GM23338 (cell line): ENCODE results near the gene OR8G1. TPM values are rescaled to one million over a fixed set of nuclear protein-coding genes. Genes with fewer than 3 reads are reported as not detected.

Experiments used
- ATAC-seq: fragments of 200-7000 bp; cut with Tn5 transposase; 3 replicates; pipeline ENCODE4 v1.9.1; 2020
- DNase-seq: peaks from one replicate; pipeline ENCODE4 v3.0.0-alpha.2; 2015; ENCODE audit warnings: low spot score
- H2AFZ ChIP-seq: fragments of 200-600 bp; sonication (generic); 2 replicates; pipeline ENCODE4 v1.8.0; 2016; ENCODE audit warnings: antibody characterized with exemption, mild to moderate bottlenecking, moderate library complexity
- H3F3A ChIP-seq: fragments of 200-600 bp; sonication (generic); replicated peaks from 2 replicates; pipeline ENCODE4 v1.8.0; 2017; ENCODE audit warnings: antibody characterized with exemption, mixed run types, low read depth
- H3K27ac ChIP-seq: fragments of 200-600 bp; sonication (generic); 2 replicates; pipeline ENCODE4 v1.6.1; 2016; ENCODE audit warnings: low read depth
- H3K27me3 ChIP-seq: fragments of 200-600 bp; sonication (generic); 2 replicates; pipeline ENCODE4 v1.8.0; 2016; ENCODE audit warnings: mild to moderate bottlenecking, mixed run types, moderate library complexity; ENCODE audit not compliant: insufficient read depth
- H3K36me3 ChIP-seq: fragments of 200-600 bp; sonication (generic); 2 replicates; pipeline ENCODE4 v1.8.0; 2016; ENCODE audit warnings: mild to moderate bottlenecking; ENCODE audit not compliant: insufficient read depth
- H3K4me1 ChIP-seq: fragments of 200-600 bp; sonication (generic); 2 replicates; pipeline ENCODE4 v1.8.0; 2016; ENCODE audit warnings: mild to moderate bottlenecking, moderate library complexity; ENCODE audit not compliant: insufficient read depth
- H3K4me2 ChIP-seq: fragments of 200-600 bp; sonication (generic); 2 replicates; pipeline ENCODE4 v1.7.1; 2017; ENCODE audit warnings: mixed run types
- H3K4me3 ChIP-seq: fragments of 200-600 bp; sonication (generic); 2 replicates; pipeline ENCODE4 v1.6.1; 2016; ENCODE audit warnings: mixed run types
- H3K79me2 ChIP-seq: fragments of 200-600 bp; sonication (generic); replicated peaks from 2 replicates; pipeline ENCODE4 v1.8.0; 2017; ENCODE audit warnings: mild to moderate bottlenecking; ENCODE audit not compliant: insufficient read depth
- H3K9me2 ChIP-seq: fragments of 200-600 bp; sonication (generic); 2 replicates; pipeline ENCODE4 v1.8.0; 2017; ENCODE audit not compliant: insufficient read depth
- H4K20me1 ChIP-seq: fragments of 200-600 bp; sonication (generic); replicated peaks from 2 replicates; pipeline ENCODE4 v1.8.0; 2017; ENCODE audit warnings: mild to moderate bottlenecking; ENCODE audit not compliant: insufficient read depth
- H3K27ac Mint-ChIP-seq: 2 replicates; pipeline ENCODE4 v1.8.0; 2020; ENCODE audit warnings: inconsistent platforms, mild to moderate bottlenecking, moderate library complexity, mixed read lengths
- H3K27me3 Mint-ChIP-seq: 3 replicates; pipeline ENCODE4 v1.8.0; 2022; ENCODE audit warnings: low read depth, mild to moderate bottlenecking, moderate library complexity, mixed read lengths, inconsistent platforms; ENCODE audit not compliant: insufficient read depth, poor library complexity
- H3K36me3 Mint-ChIP-seq: 3 replicates; pipeline ENCODE4 v1.8.0; 2021; ENCODE audit warnings: low read depth, mild to moderate bottlenecking, inconsistent platforms, moderate library complexity, mixed read lengths
- H3K4me1 Mint-ChIP-seq: 3 replicates; pipeline ENCODE4 v1.8.0; 2020; ENCODE audit warnings: mild to moderate bottlenecking, inconsistent platforms, mixed read lengths
- H3K4me3 Mint-ChIP-seq: 3 replicates; pipeline ENCODE4 v1.8.0; 2021; ENCODE audit warnings: moderate library complexity, mild to moderate bottlenecking, inconsistent platforms, mixed read lengths
- H3K9me3 Mint-ChIP-seq: 3 replicates; pipeline ENCODE4 v1.8.0; 2020; ENCODE audit warnings: moderate library complexity, mild to moderate bottlenecking, inconsistent platforms, mixed read lengths
- CREB1 ChIP-seq: fragments of 250-450 bp; sonication (Bioruptor Pico); IDR thresholded peaks from 2 replicates; pipeline ENCODE4 v1.5.0; 2020; ENCODE audit warnings: low read depth, mild to moderate bottlenecking, moderate library complexity
- EZH2 ChIP-seq: fragments of 200-600 bp; sonication (generic); IDR thresholded peaks from one replicate; pipeline ENCODE4 v1.8.0; 2017; ENCODE audit warnings: antibody characterized with exemption, mild to moderate bottlenecking, low read depth; ENCODE audit not compliant: unreplicated experiment
- EZH2phosphoT487 ChIP-seq: fragments of 200-600 bp; sonication (generic); IDR thresholded peaks from one replicate; pipeline ENCODE4 v1.8.1; 2018; ENCODE audit warnings: antibody characterized with exemption; ENCODE audit not compliant: unreplicated experiment
- JUNB ChIP-seq: IDR thresholded peaks from one replicate; pipeline ENCODE4 v1.6.1; 2016; ENCODE audit warnings: antibody characterized with exemption; ENCODE audit not compliant: unreplicated experiment
- NANOG ChIP-seq: IDR thresholded peaks from 2 replicates; pipeline ENCODE4 v1.6.1; 2016; ENCODE audit warnings: antibody characterized with exemption, borderline replicate concordance
- POLR2AphosphoS5 ChIP-seq: IDR thresholded peaks from 2 replicates; pipeline ENCODE4 v1.6.1; 2016; ENCODE audit warnings: antibody characterized with exemption, low read depth
- STAT1 ChIP-seq: IDR thresholded peaks from one replicate; pipeline ENCODE4 v1.6.1; 2016; ENCODE audit warnings: antibody characterized with exemption; ENCODE audit not compliant: unreplicated experiment
- ZNF114 ChIP-seq: fragments of 250-450 bp; sonication (Bioruptor Pico); IDR thresholded peaks from 2 replicates; pipeline ENCODE4 v1.5.0; 2020; ENCODE audit warnings: mild to moderate bottlenecking, moderate library complexity
- ZNF331 ChIP-seq: fragments of 250-450 bp; sonication (Bioruptor Pico); IDR thresholded peaks from 2 replicates; pipeline ENCODE4 v1.5.0; 2020; ENCODE audit warnings: low read depth, mild to moderate bottlenecking, moderate library complexity
- polyA plus RNA-seq: library from polyadenylated mRNA; unstranded; fragments of >200 nt; fragmentation: Nextera tagmentation; extraction: Ambion mirVana; gene quantifications from 2 replicates; pipeline ENCODE4 v1.2.1, GENCODE V29; 2016
- total RNA-seq: library from RNA; depleted of rRNA; stranded (reverse); fragments of >200 nt; shearing (Covaris generic); gene quantifications from 2 replicates; pipeline ENCODE4 v1.2.3, GENCODE V29; 2014
- TF ChIP-seq, protein P1 (sequence below): IDR thresholded peaks from 2 replicates; pipeline ENCODE4 v1.6.1; 2016; ENCODE audit warnings: antibody characterized with exemption
- TF ChIP-seq, protein P2 (sequence below), 2 experiments: fragments of 200-600 bp in 1 of 2; sonication (generic) in 1 of 2; conservative IDR thresholded peaks; 2 replicates each; pipeline versions ENCODE4 v1.5.1 to v1.6.1; 2016 to 2017; ENCODE audit warnings: antibody characterized with exemption in 2 of 2, low read depth in 2 of 2, mild to moderate bottlenecking in 2 of 2, moderate library complexity in 1 of 2
- TF ChIP-seq, protein P3 (sequence below): IDR thresholded peaks from one replicate; pipeline ENCODE4 v1.6.1; 2018; ENCODE audit warnings: antibody characterized with exemption; ENCODE audit not compliant: unreplicated experiment
- TF ChIP-seq, protein P4 (sequence below): fragments of 250-450 bp; sonication (Bioruptor Pico); IDR thresholded peaks from 2 replicates; pipeline ENCODE4 v1.5.0; 2020; ENCODE audit warnings: mild to moderate bottlenecking, moderate library complexity

OR8G1 gene
- total and polyA plus RNA-seq, 2 experiments from 2014 or later: not detected

DNA sequence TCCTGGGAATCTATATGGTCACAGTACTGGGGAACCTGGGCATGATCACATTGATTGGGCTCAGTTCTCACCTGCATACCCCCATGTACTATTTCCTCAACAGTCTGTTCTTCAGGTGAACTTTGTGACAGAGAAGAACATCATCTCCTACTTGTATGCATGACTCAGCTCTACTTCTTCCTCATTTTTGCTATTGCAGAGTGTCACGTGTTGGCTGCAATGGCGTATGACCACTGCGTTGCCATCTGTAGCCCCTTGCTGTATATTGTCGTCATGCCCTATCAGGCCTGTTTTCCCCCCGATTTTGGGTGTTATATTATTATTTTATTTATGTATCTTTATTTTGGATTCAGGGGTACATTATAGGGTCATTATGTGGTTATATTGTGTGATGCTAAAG, 2.4 kb upstream of the OR8G1 start:
- Mint-ChIP-seq H3K27me3 (no peaks in the 10 kb centered on the region), H3K27ac (no peak overlapping the region), H3K4me3 (no peak overlapping the region), H3K36me3 (no peaks in the 10 kb centered on the region), H3K4me1 (no peaks in the 10 kb centered on the region), H3K9me3 (no peaks in the 10 kb centered on the region)
- Histone ChIP-seq H3K79me2 (no peaks in the 10 kb centered on the region), H3K4me1 (no peaks in the 10 kb centered on the region), H3F3A (no peaks in the 10 kb centered on the region), H2AFZ (no peak overlapping the region), H4K20me1 (no peaks in the 10 kb centered on the region), H3K9me2 (no peaks in the 10 kb centered on the region), H3K36me3 (no peaks in the 10 kb centered on the region), H3K4me3 (no peak overlapping the region), H3K27me3 (no peaks in the 10 kb centered on the region), H3K27ac (no peak overlapping the region), H3K4me2 (no peak overlapping the region)
- TF ChIP-seq POLR2AphosphoS5: no peak
- TF ChIP-seq, protein P1, sequence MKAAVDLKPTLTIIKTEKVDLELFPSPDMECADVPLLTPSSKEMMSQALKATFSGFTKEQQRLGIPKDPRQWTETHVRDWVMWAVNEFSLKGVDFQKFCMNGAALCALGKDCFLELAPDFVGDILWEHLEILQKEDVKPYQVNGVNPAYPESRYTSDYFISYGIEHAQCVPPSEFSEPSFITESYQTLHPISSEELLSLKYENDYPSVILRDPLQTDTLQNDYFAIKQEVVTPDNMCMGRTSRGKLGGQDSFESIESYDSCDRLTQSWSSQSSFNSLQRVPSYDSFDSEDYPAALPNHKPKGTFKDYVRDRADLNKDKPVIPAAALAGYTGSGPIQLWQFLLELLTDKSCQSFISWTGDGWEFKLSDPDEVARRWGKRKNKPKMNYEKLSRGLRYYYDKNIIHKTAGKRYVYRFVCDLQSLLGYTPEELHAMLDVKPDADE: no peak
- no peak for TF ChIP-seq NANOG
- TF ChIP-seq STAT1: no peak
- TF ChIP-seq, protein P2, sequence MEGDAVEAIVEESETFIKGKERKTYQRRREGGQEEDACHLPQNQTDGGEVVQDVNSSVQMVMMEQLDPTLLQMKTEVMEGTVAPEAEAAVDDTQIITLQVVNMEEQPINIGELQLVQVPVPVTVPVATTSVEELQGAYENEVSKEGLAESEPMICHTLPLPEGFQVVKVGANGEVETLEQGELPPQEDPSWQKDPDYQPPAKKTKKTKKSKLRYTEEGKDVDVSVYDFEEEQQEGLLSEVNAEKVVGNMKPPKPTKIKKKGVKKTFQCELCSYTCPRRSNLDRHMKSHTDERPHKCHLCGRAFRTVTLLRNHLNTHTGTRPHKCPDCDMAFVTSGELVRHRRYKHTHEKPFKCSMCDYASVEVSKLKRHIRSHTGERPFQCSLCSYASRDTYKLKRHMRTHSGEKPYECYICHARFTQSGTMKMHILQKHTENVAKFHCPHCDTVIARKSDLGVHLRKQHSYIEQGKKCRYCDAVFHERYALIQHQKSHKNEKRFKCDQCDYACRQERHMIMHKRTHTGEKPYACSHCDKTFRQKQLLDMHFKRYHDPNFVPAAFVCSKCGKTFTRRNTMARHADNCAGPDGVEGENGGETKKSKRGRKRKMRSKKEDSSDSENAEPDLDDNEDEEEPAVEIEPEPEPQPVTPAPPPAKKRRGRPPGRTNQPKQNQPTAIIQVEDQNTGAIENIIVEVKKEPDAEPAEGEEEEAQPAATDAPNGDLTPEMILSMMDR (conservative IDR thresholded peaks at IDR 0.05; ENCODE audit: low read depth in 2 of 2): no peak
- TF ChIP-seq ZNF114 (CRISPR knock-in tag): no peak
- TF ChIP-seq, protein P3, sequence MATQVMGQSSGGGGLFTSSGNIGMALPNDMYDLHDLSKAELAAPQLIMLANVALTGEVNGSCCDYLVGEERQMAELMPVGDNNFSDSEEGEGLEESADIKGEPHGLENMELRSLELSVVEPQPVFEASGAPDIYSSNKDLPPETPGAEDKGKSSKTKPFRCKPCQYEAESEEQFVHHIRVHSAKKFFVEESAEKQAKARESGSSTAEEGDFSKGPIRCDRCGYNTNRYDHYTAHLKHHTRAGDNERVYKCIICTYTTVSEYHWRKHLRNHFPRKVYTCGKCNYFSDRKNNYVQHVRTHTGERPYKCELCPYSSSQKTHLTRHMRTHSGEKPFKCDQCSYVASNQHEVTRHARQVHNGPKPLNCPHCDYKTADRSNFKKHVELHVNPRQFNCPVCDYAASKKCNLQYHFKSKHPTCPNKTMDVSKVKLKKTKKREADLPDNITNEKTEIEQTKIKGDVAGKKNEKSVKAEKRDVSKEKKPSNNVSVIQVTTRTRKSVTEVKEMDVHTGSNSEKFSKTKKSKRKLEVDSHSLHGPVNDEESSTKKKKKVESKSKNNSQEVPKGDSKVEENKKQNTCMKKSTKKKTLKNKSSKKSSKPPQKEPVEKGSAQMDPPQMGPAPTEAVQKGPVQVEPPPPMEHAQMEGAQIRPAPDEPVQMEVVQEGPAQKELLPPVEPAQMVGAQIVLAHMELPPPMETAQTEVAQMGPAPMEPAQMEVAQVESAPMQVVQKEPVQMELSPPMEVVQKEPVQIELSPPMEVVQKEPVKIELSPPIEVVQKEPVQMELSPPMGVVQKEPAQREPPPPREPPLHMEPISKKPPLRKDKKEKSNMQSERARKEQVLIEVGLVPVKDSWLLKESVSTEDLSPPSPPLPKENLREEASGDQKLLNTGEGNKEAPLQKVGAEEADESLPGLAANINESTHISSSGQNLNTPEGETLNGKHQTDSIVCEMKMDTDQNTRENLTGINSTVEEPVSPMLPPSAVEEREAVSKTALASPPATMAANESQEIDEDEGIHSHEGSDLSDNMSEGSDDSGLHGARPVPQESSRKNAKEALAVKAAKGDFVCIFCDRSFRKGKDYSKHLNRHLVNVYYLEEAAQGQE: no peak
- TF ChIP-seq JUNB: no peak
- TF ChIP-seq ZNF331 (CRISPR knock-in tag): no peak
- TF ChIP-seq EZH2phosphoT487: no peak
- TF ChIP-seq, protein P4, sequence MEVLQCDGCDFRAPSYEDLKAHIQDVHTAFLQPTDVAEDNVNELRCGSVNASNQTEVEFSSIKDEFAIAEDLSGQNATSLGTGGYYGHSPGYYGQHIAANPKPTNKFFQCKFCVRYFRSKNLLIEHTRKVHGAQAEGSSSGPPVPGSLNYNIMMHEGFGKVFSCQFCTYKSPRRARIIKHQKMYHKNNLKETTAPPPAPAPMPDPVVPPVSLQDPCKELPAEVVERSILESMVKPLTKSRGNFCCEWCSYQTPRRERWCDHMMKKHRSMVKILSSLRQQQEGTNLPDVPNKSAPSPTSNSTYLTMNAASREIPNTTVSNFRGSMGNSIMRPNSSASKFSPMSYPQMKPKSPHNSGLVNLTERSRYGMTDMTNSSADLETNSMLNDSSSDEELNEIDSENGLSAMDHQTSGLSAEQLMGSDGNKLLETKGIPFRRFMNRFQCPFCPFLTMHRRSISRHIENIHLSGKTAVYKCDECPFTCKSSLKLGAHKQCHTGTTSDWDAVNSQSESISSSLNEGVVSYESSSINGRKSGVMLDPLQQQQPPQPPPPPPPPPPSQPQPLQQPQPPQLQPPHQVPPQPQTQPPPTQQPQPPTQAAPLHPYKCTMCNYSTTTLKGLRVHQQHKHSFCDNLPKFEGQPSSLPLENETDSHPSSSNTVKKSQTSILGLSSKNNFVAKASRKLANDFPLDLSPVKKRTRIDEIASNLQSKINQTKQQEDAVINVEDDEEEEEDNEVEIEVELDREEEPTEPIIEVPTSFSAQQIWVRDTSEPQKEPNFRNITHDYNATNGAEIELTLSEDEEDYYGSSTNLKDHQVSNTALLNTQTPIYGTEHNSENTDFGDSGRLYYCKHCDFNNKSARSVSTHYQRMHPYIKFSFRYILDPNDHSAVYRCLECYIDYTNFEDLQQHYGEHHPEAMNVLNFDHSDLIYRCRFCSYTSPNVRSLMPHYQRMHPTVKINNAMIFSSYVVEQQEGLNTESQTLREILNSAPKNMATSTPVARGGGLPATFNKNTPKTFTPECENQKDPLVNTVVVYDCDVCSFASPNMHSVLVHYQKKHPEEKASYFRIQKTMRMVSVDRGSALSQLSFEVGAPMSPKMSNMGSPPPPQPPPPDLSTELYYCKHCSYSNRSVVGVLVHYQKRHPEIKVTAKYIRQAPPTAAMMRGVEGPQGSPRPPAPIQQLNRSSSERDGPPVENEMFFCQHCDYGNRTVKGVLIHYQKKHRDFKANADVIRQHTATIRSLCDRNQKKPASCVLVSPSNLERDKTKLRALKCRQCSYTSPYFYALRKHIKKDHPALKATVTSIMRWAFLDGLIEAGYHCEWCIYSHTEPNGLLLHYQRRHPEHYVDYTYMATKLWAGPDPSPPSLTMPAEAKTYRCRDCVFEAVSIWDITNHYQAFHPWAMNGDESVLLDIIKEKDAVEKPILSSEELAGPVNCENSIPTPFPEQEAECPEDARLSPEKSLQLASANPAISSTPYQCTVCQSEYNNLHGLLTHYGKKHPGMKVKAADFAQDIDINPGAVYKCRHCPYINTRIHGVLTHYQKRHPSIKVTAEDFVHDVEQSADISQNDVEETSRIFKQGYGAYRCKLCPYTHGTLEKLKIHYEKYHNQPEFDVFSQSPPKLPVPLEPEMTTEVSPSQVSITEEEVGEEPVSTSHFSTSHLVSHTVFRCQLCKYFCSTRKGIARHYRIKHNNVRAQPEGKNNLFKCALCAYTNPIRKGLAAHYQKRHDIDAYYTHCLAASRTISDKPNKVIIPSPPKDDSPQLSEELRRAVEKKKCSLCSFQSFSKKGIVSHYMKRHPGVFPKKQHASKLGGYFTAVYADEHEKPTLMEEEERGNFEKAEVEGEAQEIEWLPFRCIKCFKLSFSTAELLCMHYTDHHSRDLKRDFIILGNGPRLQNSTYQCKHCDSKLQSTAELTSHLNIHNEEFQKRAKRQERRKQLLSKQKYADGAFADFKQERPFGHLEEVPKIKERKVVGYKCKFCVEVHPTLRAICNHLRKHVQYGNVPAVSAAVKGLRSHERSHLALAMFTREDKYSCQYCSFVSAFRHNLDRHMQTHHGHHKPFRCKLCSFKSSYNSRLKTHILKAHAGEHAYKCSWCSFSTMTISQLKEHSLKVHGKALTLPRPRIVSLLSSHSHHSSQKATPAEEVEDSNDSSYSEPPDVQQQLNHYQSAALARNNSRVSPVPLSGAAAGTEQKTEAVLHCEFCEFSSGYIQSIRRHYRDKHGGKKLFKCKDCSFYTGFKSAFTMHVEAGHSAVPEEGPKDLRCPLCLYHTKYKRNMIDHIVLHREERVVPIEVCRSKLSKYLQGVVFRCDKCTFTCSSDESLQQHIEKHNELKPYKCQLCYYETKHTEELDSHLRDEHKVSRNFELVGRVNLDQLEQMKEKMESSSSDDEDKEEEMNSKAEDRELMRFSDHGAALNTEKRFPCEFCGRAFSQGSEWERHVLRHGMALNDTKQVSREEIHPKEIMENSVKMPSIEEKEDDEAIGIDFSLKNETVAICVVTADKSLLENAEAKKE (CRISPR knock-in tag): no peak
- no peak for TF ChIP-seq EZH2
- TF ChIP-seq CREB1 (CRISPR knock-in tag): no peak
- DNase-seq: no peak
- no peak for ATAC-seq
